ENCODE measurements around the gene MOB1B.

The MOB1B gene

GRCh38 chr4:70954032-70954431 lies 51.9 kb downstream of the MOB1B start:
- Histone ChIP-seq H3K4me1 (ENCODE audit: insufficient read depth, low read length) (peaks cover 8% of the 10 kb centered on the region), H3K79me2 (ENCODE audit: insufficient read depth, low read length) (peaks cover 98% of the 10 kb centered on the region), H3K9ac (ENCODE audit: low read depth, low read length) (no peak overlapping the region), H3K27ac (ENCODE audit: low read length) (peak overlapping the region; percentile 9; the same call in 1 of the 2 replicates), H3K36me3 (ENCODE audit: insufficient read depth, low read length) (peaks cover 10% of the 10 kb centered on the region), H3K9me3 (ENCODE audit: insufficient read depth, low read length, severe bottlenecking) (no peaks in the 10 kb centered on the region), H3K4me3 (ENCODE audit: low read depth in 1 of 2, low read length in 2 of 2) (no peak overlapping the region), H3K27me3 (ENCODE audit: insufficient read depth, low read length, poor library complexity) (no peaks in the 10 kb centered on the region), H3K4me2 (ENCODE audit: insufficient read depth, low read length) (no peak overlapping the region), H2AFZ (ENCODE audit: low read depth, low read length) (no peak overlapping the region), H4K20me1 (ENCODE audit: insufficient read depth, low read length) (peaks cover 9% of the 10 kb centered on the region)
- TF ChIP-seq EZH2 (IDR thresholded peaks at IDR 0.05; ENCODE audit: borderline replicate concordance, low read depth, low read length, severe bottlenecking): no peak
- TF ChIP-seq, protein P1, sequence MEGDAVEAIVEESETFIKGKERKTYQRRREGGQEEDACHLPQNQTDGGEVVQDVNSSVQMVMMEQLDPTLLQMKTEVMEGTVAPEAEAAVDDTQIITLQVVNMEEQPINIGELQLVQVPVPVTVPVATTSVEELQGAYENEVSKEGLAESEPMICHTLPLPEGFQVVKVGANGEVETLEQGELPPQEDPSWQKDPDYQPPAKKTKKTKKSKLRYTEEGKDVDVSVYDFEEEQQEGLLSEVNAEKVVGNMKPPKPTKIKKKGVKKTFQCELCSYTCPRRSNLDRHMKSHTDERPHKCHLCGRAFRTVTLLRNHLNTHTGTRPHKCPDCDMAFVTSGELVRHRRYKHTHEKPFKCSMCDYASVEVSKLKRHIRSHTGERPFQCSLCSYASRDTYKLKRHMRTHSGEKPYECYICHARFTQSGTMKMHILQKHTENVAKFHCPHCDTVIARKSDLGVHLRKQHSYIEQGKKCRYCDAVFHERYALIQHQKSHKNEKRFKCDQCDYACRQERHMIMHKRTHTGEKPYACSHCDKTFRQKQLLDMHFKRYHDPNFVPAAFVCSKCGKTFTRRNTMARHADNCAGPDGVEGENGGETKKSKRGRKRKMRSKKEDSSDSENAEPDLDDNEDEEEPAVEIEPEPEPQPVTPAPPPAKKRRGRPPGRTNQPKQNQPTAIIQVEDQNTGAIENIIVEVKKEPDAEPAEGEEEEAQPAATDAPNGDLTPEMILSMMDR (IDR thresholded peaks at IDR 0.05; ENCODE audit: borderline replicate concordance, extremely low read depth, low read length, poor library complexity, severe bottlenecking): no peak
- DNase-seq (no peak), ATAC-seq (ENCODE audit: insufficient read depth, low read depth) (peak; percentile 37; the same call in 1 of the 3 replicates)

- ATAC-seq (ENCODE audit: insufficient read depth, low read depth): no peak
- Histone ChIP-seq H3K4me3 (ENCODE audit: low read depth in 1 of 2, low read length in 2 of 2) (no peak overlapping the region), H3K4me1 (ENCODE audit: insufficient read depth, low read length) (peaks cover 8% of the 10 kb centered on the region), H2AFZ (ENCODE audit: low read depth, low read length) (no peak overlapping the region), H3K4me2 (ENCODE audit: insufficient read depth, low read length) (no peak overlapping the region), H3K9ac (ENCODE audit: low read depth, low read length) (no peak overlapping the region), H3K36me3 (ENCODE audit: insufficient read depth, low read length) (peaks cover 35% of the 10 kb centered on the region), H3K79me2 (ENCODE audit: insufficient read depth, low read length) (peaks cover 91% of the 10 kb centered on the region), H3K27me3 (ENCODE audit: insufficient read depth, low read length, poor library complexity) (no peaks in the 10 kb centered on the region), H3K9me3 (ENCODE audit: insufficient read depth, low read length, severe bottlenecking) (no peaks in the 10 kb centered on the region), H4K20me1 (ENCODE audit: insufficient read depth, low read length) (peaks cover 5% of the 10 kb centered on the region), H3K27ac (ENCODE audit: low read length) (0 out of 2 replicates have a peak overlapping the region, but pooled peaks have one; percentile 35)
- TF ChIP-seq, protein P1 (IDR thresholded peaks at IDR 0.05; ENCODE audit: borderline replicate concordance, extremely low read depth, low read length, poor library complexity, severe bottlenecking): no peak
- TF ChIP-seq EZH2 (IDR thresholded peaks at IDR 0.05; ENCODE audit: borderline replicate concordance, low read depth, low read length, severe bottlenecking): no peak
- no peak for DNase-seq
Measured at GRCh38 chr4:70956549-70957210, 54.5 kb downstream of the MOB1B start.

- Histone ChIP-seq H3K9ac (ENCODE audit: low read depth, low read length) (no peak overlapping the region), H3K9me3 (ENCODE audit: insufficient read depth, low read length, severe bottlenecking) (no peaks in the 10 kb centered on the region), H2AFZ (ENCODE audit: low read depth, low read length) (no peak overlapping the region), H3K27ac (ENCODE audit: low read length) (peak overlapping the region; percentile 57; the same call in 1 of the 2 replicates), H3K4me1 (ENCODE audit: insufficient read depth, low read length) (peaks cover 3% of the 10 kb centered on the region), H3K4me3 (ENCODE audit: low read depth in 1 of 2, low read length in 2 of 2) (no peak overlapping the region), H3K36me3 (ENCODE audit: insufficient read depth, low read length) (peaks cover 54% of the 10 kb centered on the region), H4K20me1 (ENCODE audit: insufficient read depth, low read length) (peaks cover 4% of the 10 kb centered on the region; the same call in 1 of the 2 replicates), H3K4me2 (ENCODE audit: insufficient read depth, low read length) (no peak overlapping the region), H3K79me2 (ENCODE audit: insufficient read depth, low read length) (peaks cover 78% of the 10 kb centered on the region), H3K27me3 (ENCODE audit: insufficient read depth, low read length, poor library complexity) (no peaks in the 10 kb centered on the region)
- TF ChIP-seq, protein P1 (IDR thresholded peaks at IDR 0.05; ENCODE audit: borderline replicate concordance, extremely low read depth, low read length, poor library complexity, severe bottlenecking): no peak
- TF ChIP-seq EZH2 (IDR thresholded peaks at IDR 0.05; ENCODE audit: borderline replicate concordance, low read depth, low read length, severe bottlenecking): no peak
- ATAC-seq (ENCODE audit: insufficient read depth, low read depth) (no peak), DNase-seq (no peak)
Measured at GRCh38 chr4:70958681-70959080, 56.5 kb downstream of the MOB1B start.
